H9 (cell line): ENCODE measurements around the gene OR14K1. TPM values are rescaled to one million over a fixed set of nuclear protein-coding genes. Genes with fewer than 3 reads are reported as not detected.

Experiments
- DNase-seq: peaks from one replicate; pipeline ENCODE4 v3.0.0-alpha.2; 2017
- H2AFZ ChIP-seq: one replicate; pipeline ENCODE4 v1.6.1; 2013; ENCODE audit warnings: mild to moderate bottlenecking, low read length, control low read depth, moderate library complexity
- H2AK5ac ChIP-seq: 2 replicates; pipeline ENCODE4 v1.6.1; 2013; ENCODE audit warnings: low read length, control low read depth, mixed read lengths; ENCODE audit not compliant: insufficient read length
- H2BK120ac ChIP-seq: one replicate; pipeline ENCODE4 v1.6.1; 2013; ENCODE audit warnings: low read depth, mild to moderate bottlenecking, low read length, control low read depth, inconsistent platforms; ENCODE audit not compliant: poor library complexity, severe bottlenecking
- H2BK12ac ChIP-seq: 2 replicates; pipeline ENCODE4 v1.6.1; 2013; ENCODE audit warnings: low read length, control low read depth, mixed read lengths, low read depth; ENCODE audit not compliant: insufficient read length
- H2BK15ac ChIP-seq: 2 replicates; pipeline ENCODE4 v1.6.1; 2013; ENCODE audit warnings: low read depth, low read length, control low read depth
- H2BK20ac ChIP-seq: one replicate; pipeline ENCODE4 v1.6.1; 2013; ENCODE audit warnings: low read depth, mild to moderate bottlenecking, low read length, control low read depth, inconsistent platforms; ENCODE audit not compliant: poor library complexity, severe bottlenecking
- H2BK5ac ChIP-seq: 2 replicates; pipeline ENCODE4 v1.6.1; 2013; ENCODE audit warnings: low read length, control low read depth, mixed read lengths; ENCODE audit not compliant: insufficient read length
- H3K14ac ChIP-seq: 2 replicates; pipeline ENCODE4 v1.6.1; 2013; ENCODE audit warnings: low read length, control low read depth; ENCODE audit not compliant: insufficient read depth
- H3K18ac ChIP-seq: 2 replicates; pipeline ENCODE4 v1.6.1; 2013; ENCODE audit warnings: low read depth, mild to moderate bottlenecking, mixed read lengths, low read length, control low read depth; ENCODE audit not compliant: insufficient read length
- H3K23ac ChIP-seq: 2 replicates; pipeline ENCODE4 v1.6.1; 2013; ENCODE audit warnings: low read length, control low read depth, mixed read lengths, low read depth; ENCODE audit not compliant: insufficient read length
- H3K23me2 ChIP-seq: 2 replicates; pipeline ENCODE4 v1.6.1; 2013; ENCODE audit warnings: low read depth, mild to moderate bottlenecking, mixed read lengths, low read length, control low read depth; ENCODE audit not compliant: insufficient read length, poor library complexity, severe bottlenecking
- H3K27ac ChIP-seq: 2 replicates; pipeline ENCODE4 v1.5.1; 2013; ENCODE audit warnings: low read length, control low read depth, mixed read lengths, low read depth; ENCODE audit not compliant: insufficient read length
- H3K27me3 ChIP-seq: 2 replicates; pipeline ENCODE4 v1.6.1; 2013; ENCODE audit warnings: low read length, control low read depth, inconsistent platforms; ENCODE audit not compliant: insufficient read depth
- H3K4ac ChIP-seq: 2 replicates; pipeline ENCODE4 v1.6.1; 2013; ENCODE audit warnings: low read depth, mild to moderate bottlenecking, control low read depth, inconsistent platforms, low read length, moderate library complexity
- H3K4me1 ChIP-seq: 2 replicates; pipeline ENCODE4 v1.6.1; 2013; ENCODE audit warnings: low read length, control low read depth, inconsistent platforms; ENCODE audit not compliant: insufficient read depth
- H3K4me2 ChIP-seq: 2 replicates; pipeline ENCODE4 v1.6.1; 2013; ENCODE audit warnings: low read length, control low read depth, mixed read lengths; ENCODE audit not compliant: insufficient read length, insufficient read depth
- H3K56ac ChIP-seq: 2 replicates; pipeline ENCODE4 v1.6.1; 2013; ENCODE audit warnings: low read depth, mild to moderate bottlenecking, mixed read lengths, low read length, control low read depth; ENCODE audit not compliant: insufficient read length
- H3K79me1 ChIP-seq: 2 replicates; pipeline ENCODE4 v1.6.1; 2013; ENCODE audit warnings: low read depth, mild to moderate bottlenecking, moderate library complexity, low read length, control low read depth, inconsistent platforms; ENCODE audit not compliant: insufficient read depth, poor library complexity, severe bottlenecking
- H3K79me2 ChIP-seq: 2 replicates; pipeline ENCODE4 v1.6.1; 2013; ENCODE audit warnings: low read length, control low read depth, inconsistent platforms; ENCODE audit not compliant: insufficient read depth
- H3K9ac ChIP-seq: 2 replicates; pipeline ENCODE4 v1.6.1; 2013; ENCODE audit warnings: low read length, control low read depth, mixed read lengths; ENCODE audit not compliant: insufficient read length; ENCODE audit errors: extremely low read depth
- H3K9me3 ChIP-seq: one replicate; pipeline ENCODE4 v1.6.1; 2013; ENCODE audit warnings: low read depth, low read length, inconsistent platforms; ENCODE audit not compliant: control insufficient read depth
- H3T11ph ChIP-seq: one replicate; pipeline ENCODE4 v1.6.1; 2013; ENCODE audit warnings: mild to moderate bottlenecking, low read length, control low read depth, inconsistent platforms
- H4K20me1 ChIP-seq: one replicate; pipeline ENCODE4 v1.6.1; 2013; ENCODE audit not compliant: control insufficient read depth, insufficient read length, insufficient read depth
- H4K5ac ChIP-seq: 2 replicates; pipeline ENCODE4 v1.6.1; 2013; ENCODE audit warnings: low read depth, mild to moderate bottlenecking, mixed read lengths, low read length, control low read depth; ENCODE audit not compliant: insufficient read length
- H4K8ac ChIP-seq: replicated peaks from 2 replicates; pipeline ENCODE4 v1.6.1; 2013; ENCODE audit warnings: low read length, control low read depth, mixed read lengths, low read depth; ENCODE audit not compliant: insufficient read length
- H4K91ac ChIP-seq: 2 replicates; pipeline ENCODE4 v1.6.1; 2013; ENCODE audit warnings: low read depth, mild to moderate bottlenecking, moderate library complexity, mixed read lengths, low read length, control low read depth; ENCODE audit not compliant: insufficient read length
- H3K27ac Mint-ChIP-seq, 3 experiments: 2 replicates in 2 of 3; 3 replicates in 1 of 3; pipeline ENCODE4 v1.8.0; 2020 to 2021; ENCODE audit warnings: mixed read lengths in 3 of 3, mild to moderate bottlenecking in 1 of 3, moderate library complexity in 1 of 3
- H3K27me3 Mint-ChIP-seq: 2 replicates; pipeline ENCODE4 v1.8.0; 2021; ENCODE audit warnings: low read depth, mild to moderate bottlenecking, moderate library complexity, mixed read lengths
- H3K36me3 Mint-ChIP-seq, 3 experiments: 2 replicates in 2 of 3; 3 replicates in 1 of 3; pipeline ENCODE4 v1.8.0; 2020 to 2021; ENCODE audit warnings: low read depth in 3 of 3, mixed read lengths in 3 of 3; ENCODE audit not compliant: insufficient read depth in 1 of 3
- H3K4me1 Mint-ChIP-seq, 2 experiments: 2 replicates each; pipeline ENCODE4 v1.8.0; 2020; ENCODE audit warnings: mixed read lengths in 2 of 2
- H3K4me3 Mint-ChIP-seq, 2 experiments: 2 replicates in 1 of 2; 3 replicates in 1 of 2; pipeline ENCODE4 v1.8.0; 2020 to 2021; ENCODE audit warnings: mild to moderate bottlenecking in 2 of 2, mixed read lengths in 2 of 2, moderate library complexity in 1 of 2
- H3K9me3 Mint-ChIP-seq, 2 experiments: 2 replicates in 1 of 2; 3 replicates in 1 of 2; pipeline ENCODE4 v1.8.0; 2020; ENCODE audit warnings: mild to moderate bottlenecking in 2 of 2, mixed read lengths in 2 of 2, moderate library complexity in 1 of 2
- WGBS: extraction: QIAGEN DNeasy Blood & Tissue Kit; methylation state at CpG from one replicate; pipeline ENCODE4 v1.1.7; 2013; ENCODE audit warnings: missing lambda C conversion rate, low lambda C conversion rate, mixed read lengths; ENCODE audit not compliant: insufficient read length; ENCODE audit errors: extremely low coverage; 5-methylcytosine and 5-hydroxymethylcytosine counted together
- total RNA-seq: library from RNA; stranded (reverse); gene quantifications from 2 replicates; pipeline ENCODE4 v1.2.1, GENCODE V29; 2021
- TF ChIP-seq, protein P1 (sequence below): fragments of 200-600 bp; sonication (generic); conservative IDR thresholded peaks from 3 replicates; pipeline ENCODE4 v1.8.0; 2021; ENCODE audit warnings: antibody characterized with exemption, mild to moderate bottlenecking

Gene OR14K1
- total RNA-seq, 1 experiment from 2014 or later: not detected

DNA sequence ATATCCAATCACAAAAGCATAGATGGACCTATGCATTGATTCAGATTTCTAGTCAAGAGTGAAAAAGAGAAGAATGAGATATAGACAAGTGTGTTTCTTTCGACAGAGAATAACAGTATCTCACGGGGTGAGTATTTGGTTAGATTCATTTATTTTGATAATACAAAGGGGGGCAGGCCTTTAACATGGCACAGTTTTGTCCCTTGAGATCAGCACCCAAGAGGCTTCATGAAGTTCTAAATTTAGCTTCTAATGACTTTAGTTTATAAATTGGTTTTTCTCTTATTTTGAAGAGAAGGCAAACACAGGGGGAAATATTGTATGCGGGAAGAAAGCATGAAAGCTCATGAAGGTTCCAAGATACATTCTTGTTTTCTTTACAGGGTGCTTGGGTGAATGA, 22.0 kb downstream of the OR14K1 start, which contains the start of gene OR1C1:
Gene OR1C1, minus strand, starts transcription at position 101 of the 400 bp plus-strand sequence. CDS start 2,150 bp downstream, outside the sequence.
- peaks cover 34 to 51% of the 10 kb centered on the region in 2 experiments for H3K9me3 Mint-ChIP-seq
- Histone ChIP-seq H3K56ac (no peak within 1 kb of the TSS), H3K9me3 (peaks cover 11% of the 10 kb centered on the region)

More for the DNA sequence above, 22.0 kb downstream of the OR14K1 start, which contains the start of gene OR1C1:
- TF ChIP-seq, protein P1, sequence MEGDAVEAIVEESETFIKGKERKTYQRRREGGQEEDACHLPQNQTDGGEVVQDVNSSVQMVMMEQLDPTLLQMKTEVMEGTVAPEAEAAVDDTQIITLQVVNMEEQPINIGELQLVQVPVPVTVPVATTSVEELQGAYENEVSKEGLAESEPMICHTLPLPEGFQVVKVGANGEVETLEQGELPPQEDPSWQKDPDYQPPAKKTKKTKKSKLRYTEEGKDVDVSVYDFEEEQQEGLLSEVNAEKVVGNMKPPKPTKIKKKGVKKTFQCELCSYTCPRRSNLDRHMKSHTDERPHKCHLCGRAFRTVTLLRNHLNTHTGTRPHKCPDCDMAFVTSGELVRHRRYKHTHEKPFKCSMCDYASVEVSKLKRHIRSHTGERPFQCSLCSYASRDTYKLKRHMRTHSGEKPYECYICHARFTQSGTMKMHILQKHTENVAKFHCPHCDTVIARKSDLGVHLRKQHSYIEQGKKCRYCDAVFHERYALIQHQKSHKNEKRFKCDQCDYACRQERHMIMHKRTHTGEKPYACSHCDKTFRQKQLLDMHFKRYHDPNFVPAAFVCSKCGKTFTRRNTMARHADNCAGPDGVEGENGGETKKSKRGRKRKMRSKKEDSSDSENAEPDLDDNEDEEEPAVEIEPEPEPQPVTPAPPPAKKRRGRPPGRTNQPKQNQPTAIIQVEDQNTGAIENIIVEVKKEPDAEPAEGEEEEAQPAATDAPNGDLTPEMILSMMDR: no peak
- H2AK5ac ChIP-seq: no peak within 1 kb of the TSS
- H2BK12ac ChIP-seq: no peak within 1 kb of the TSS
- no peak within 1 kb of the TSS for H4K8ac ChIP-seq
- WGBS: no CpG with 5 or more reads among the region's 3 CpGs
- H3K4me2 ChIP-seq: no peak within 1 kb of the TSS
- H3K79me1 ChIP-seq: no peaks in the 10 kb centered on the region
- no peak within 1 kb of the TSS for H2BK15ac ChIP-seq
- Mint-ChIP-seq H3K27ac (no peak within 1 kb of the TSS), H3K4me1 (no peaks in the 10 kb centered on the region), H3K36me3 (no peaks in the 10 kb centered on the region; a peak in 1 of 7 replicates), H3K27me3 (no peaks in the 10 kb centered on the region), H3K4me3 (no peak within 1 kb of the TSS)
- no peaks in the 10 kb centered on the region for H3K79me2 ChIP-seq
- H3K4ac ChIP-seq: no peak within 1 kb of the TSS
- H3K9ac ChIP-seq: no peak within 1 kb of the TSS
- no peak for DNase-seq
- H3T11ph ChIP-seq: no peak within 1 kb of the TSS
- no peak within 1 kb of the TSS for H2BK120ac ChIP-seq
- no peaks in the 10 kb centered on the region for H3K23me2 ChIP-seq
- no peak within 1 kb of the TSS for H2BK5ac ChIP-seq
- no peaks in the 10 kb centered on the region for H4K20me1 ChIP-seq
- H3K4me1 ChIP-seq: no peaks in the 10 kb centered on the region
- no peak within 1 kb of the TSS for H4K91ac ChIP-seq
- no peak within 1 kb of the TSS for H3K18ac ChIP-seq
- H2AFZ ChIP-seq: no peak within 1 kb of the TSS
- no peak within 1 kb of the TSS for H3K14ac ChIP-seq
- no peak within 1 kb of the TSS for H2BK20ac ChIP-seq
- H3K27ac ChIP-seq: no peak within 1 kb of the TSS
- H3K23ac ChIP-seq: no peak within 1 kb of the TSS
- no peaks in the 10 kb centered on the region for H3K27me3 ChIP-seq
- no peak within 1 kb of the TSS for H4K5ac ChIP-seq
